HG02678 (cell line): ENCODE data around the gene NEFH.

Experiments used
- ATAC-seq: cut with Tn5 transposase; IDR thresholded peaks from one replicate; pipeline ENCODE4 v1.9.1; 2021; ENCODE audit warnings: mild to moderate bottlenecking, moderate library complexity; ENCODE audit not compliant: unreplicated experiment

NEFH gene

DNA sequence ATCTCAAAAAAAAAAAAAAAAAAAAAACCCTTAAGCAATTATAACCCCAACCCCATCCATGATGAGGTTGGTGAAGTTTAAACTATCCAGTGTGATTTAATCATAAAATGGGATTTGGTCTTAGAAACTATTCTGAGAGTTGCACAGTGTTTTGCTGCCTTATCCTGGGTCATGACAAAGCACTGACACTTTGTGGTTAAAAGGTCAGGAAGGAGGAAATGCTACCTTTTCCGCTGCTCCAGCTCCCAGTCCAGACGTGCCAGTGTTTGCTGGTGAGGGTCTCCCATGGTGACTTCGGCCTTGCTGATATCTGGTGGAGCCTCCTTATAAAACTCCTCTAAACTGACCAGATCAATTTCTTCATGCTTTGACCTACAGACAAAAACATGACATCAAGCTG, 59.1 kb downstream of the NEFH start:
- ATAC-seq = no peak
